GM18870 (cell line): ENCODE data around the gene BMP5.
A peak's percentile ranks its signal among the peaks of the same experiment; 100 is the strongest.
"Not testable (repeated sequence)": the region's sequence is repeated elsewhere in the genome, so short reads cannot be mapped to it uniquely, and the experiment has no call there.

Source experiments
- ATAC-seq: cut with Tn5 transposase; IDR thresholded peaks from one replicate; pipeline ENCODE4 v1.9.1; 2021; ENCODE audit warnings: moderate library complexity; ENCODE audit not compliant: unreplicated experiment

Gene BMP5

DNA sequence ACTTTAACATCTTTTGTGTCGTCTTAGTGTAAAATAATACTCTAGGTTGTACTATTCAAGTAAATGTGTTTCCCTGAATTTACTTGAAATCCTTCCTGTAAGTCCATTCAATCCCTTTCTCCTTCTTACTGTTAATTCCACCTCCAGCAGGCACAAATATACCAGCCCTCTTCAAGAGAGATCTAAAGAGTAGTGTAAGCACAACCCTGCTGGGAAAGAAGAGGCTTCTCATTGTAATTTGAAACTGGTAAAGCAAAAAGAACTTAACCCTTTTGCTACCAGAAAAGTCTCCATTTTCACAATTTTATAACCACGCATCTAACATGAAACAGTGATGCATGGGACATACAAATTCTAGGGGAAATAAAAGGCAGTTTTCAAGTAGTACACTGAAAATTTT lies at the start of gene BMP5:
BMP5 (minus strand) TSS at position 191 of the 400 bp plus-strand sequence. CDS start 725 bp downstream, outside the sequence.
- no peak for ATAC-seq

DNA sequence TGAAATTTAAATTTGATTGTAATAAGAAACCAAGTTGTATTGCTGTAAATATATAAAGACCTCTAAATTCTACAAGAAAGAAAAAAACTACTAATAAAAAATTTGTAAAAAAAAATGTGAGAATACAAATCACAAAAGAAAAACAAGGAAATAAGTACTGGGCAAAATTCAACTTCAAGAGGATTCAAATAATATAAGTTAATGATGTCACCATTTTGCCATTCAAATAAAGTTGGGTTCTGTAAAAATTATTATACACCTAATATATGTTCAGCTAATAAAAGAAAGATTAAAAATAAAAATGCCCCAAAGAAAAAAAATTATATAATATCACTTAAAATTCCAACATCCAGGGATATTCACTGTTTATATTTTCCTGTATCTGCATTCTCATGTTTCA lies 47.0 kb upstream of the BMP5 start:
- no peak for ATAC-seq

DNA sequence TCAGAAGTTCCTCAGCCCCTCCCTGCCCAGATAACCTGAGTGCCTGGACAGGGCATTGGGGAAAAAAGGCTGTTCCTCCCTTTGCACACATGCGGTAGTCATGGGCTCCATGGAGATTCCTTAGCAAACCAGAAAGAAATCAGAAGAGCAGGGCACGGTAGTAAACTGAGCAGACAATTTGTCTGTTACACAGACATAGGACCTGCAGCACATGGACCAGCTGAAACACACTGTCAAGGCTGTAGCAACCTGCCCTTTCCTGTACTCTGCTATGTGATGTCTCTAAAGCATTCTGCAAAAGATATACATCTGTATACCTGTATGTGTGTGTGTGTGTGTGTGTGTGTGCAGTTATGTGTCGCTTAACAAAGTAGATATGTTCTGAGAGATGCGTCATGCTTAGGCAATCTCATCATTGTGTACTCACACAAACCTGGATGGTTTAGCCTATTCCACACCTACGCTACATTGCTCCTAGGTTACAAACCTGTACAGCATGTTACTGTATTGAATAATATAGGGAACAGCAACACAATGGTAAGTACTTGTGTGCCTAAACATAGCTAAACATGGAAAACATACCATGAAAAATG lies 44.4 kb upstream of the BMP5 start:
- no peak for ATAC-seq

DNA sequence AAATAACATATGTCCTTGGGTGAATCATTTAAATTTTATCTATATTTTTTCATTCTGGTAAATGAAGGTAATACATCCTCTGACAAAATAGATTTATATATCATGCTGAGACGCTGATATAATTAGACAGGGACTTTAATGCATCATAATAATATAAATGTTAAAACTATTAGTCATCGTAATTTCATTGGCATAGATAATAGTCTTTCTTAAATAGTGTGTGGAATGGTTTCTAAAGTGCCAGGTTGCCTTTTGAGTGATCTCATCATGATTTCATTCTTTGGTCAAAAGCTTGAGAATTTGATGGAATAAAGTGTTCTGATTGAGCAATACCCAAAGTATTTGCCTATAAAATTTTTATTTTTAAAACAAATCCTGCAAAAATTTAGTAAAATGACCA lies 43.2 kb upstream of the BMP5 start:
- ATAC-seq = no peak

DNA sequence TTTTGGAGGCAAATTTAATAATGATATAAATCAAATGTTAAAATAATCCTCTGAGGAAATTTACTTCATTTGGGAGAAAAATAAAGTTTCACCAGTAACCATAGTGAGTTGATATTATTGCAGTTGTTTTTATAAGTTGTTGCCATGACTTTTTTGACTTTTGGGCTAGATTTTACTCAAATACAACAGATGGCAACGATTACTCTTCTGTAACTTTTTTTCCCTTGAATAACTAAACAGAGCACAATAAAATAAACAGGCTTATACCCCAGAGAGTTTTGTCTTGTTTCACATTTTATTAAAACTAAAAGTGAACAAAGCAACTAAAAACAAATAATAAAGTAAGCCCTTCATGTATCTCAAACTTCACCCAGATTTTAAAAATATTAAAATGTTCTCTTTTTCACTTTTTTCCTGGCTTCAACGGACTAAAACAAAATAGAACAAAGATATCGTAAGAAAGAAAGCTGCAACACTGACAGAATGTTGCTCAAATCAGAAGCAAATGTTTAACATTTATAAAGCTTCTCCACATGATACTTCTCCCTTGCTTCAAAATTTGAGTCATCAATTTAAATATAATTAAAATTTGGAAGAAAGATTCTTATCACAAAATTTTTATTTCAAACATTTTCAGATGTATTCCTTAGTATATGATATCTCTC lies 42.5 kb upstream of the BMP5 start:
- ATAC-seq = no peak

DNA sequence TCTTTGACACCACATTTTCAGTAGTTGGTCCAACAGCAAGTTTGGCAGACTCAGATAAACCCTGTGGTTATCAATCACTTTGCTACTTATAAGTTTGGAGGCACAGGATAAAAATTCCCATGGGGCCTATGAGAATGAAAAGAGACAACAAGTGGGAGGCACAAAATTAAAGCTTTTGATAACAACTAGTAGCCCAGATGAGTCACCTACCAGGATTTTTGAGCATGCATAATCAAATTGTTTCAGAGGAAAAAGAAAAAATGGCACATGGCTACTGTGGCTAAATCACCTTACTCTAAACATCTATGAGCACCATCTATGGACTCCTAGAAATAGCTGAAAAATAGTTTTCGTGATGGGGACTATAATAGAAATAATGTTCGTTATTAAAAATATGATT lies 40.8 kb upstream of the BMP5 start:
- ATAC-seq = no peak

DNA sequence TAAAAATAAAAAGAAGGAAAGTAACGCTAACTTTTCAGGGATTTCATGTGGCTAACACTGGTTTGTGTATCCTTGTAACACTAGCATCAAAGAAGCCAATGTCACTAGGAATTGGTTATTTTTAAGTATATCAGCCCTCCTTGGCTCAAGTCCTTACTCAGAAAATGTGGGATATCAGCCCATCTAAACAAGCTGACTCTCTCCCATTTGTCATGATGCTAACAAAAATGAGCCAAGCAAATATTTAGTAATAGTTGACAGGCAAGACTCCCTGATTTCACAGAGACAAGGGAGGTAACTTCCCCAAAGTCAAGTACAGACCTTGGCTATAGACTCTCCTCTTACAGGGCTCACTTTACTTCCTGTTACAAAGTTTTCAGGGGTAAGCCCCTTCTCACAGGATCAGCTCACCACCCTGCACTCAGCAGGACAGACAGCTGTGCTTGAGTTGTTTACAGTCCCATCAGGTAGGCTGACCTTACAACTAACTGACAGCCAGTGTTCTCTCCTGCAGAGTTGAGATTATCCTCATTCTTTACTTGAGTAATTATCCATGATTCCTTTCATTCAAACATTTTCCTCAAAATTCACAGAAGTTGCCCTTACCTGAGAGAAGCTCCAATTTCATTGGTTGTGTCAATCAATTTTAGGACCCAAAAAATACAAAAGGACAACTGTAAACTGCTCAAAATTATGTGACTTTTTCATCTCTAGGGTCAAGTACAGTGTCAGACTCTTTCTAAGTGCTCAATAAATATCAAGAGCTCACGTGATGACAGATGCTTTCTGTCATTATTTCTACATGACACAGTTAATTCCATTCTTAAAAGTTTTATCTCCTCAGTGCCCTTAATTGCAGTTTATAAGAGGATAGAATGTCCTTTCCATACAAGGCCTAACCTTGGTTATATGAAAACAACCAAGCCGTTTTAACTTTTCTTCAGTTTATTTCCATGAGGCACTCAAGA lies 38.1 kb upstream of the BMP5 start:
- peak; percentile 69 for ATAC-seq

DNA sequence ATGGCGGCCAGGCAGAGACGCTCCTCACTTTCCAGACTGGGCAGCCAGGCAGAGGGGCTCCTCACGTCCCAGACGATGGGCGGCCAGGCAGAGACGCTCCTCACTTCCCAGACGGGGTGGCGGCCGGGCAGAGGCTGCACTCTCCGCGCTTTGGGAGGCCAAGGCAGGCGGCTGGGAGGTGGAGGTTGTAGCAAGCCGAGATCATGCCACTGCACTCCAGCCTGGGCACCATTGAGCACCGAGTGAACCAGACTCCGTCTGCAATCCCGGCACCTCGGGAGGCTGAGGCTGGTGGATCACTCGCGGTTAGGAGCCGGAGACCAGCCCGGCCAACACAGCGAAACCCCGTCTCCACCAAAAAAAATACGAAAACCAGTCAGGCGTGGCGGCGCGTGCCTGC lies 35.1 kb upstream of the BMP5 start:
- ATAC-seq = not testable (repeated sequence)

DNA sequence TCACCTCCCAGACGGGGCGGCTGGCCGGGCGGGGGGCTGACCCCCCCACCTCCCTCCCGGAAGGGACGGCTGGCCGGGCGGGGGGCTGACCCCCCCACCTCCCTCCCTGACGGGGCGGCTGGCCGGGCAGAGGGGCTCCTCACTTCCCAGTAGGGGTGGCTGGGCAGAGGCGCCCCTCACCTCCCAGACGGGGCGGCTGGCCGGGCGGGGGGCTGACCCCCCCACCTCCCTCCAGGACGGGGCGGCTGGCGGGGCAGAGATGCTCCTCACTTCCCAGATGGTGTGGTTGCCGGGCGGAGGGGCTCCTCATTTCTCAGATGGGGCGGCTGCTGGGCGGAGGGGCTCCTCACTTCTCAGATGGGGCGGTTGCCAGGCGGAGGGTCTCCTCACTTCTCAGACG lies 34.5 kb upstream of the BMP5 start:
- not testable (repeated sequence) for ATAC-seq

DNA sequence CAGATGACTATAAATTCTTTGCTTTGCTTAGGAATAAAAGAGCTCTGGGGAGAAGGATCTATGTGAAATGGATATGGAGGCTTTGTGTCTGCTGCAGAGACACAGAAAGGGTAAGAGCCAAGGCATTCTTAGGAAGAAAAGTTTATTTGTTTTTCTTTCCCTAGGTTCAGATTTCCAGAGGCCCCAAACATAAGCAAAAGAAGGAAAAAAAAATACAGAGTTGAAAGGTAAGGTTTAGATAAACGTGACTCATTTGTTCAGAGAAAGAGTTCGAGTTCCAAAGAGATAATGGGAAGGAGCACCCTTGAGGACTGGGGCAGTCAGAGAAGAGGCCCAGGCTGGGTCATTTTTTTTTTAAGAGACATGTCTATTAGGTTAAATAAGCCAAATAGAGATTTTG lies 27.4 kb upstream of the BMP5 start:
- no peak for ATAC-seq

DNA sequence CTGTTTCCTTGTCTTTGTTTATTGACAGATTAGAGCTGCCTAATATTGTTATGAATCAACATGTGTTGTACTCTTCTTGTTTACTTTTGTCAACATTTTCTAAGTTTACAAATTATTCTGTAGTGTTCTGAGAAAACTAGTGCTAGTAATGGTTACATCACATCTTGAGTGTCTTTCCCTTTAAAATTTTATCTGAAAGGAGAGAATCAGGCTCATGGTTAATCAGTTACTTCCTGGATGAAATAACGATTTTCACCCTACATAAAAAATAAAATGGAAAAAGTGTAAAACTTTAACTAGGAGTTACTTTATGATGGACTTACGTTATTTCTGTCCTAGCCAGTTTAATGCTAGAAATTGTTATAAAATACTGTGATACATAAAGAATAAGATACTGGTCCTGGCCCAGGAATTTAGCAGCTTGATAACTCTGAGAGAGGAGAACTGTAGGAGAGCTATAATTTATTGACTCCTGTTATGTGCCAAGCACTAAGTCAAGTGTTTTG lies 26.4 kb upstream of the BMP5 start:
- ATAC-seq = no peak

DNA sequence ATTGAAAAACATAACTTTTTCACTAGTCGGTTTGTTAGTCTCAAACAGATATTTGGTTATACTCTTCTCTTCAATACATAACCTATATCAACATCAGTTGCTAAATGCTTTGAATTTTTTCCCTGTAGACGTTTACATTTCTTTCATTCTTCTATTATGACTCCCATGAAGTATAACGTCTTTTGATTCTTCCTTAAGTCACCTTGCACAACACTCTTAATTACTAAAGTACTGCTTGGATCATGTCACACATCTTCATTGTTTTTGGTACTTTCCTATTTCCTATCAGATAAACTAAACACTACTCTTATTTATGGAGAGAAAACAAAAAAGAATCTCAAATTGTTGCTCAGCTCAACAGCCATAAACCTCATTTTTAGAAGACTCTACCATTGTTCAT lies 23.0 kb upstream of the BMP5 start:
- ATAC-seq = no peak

DNA sequence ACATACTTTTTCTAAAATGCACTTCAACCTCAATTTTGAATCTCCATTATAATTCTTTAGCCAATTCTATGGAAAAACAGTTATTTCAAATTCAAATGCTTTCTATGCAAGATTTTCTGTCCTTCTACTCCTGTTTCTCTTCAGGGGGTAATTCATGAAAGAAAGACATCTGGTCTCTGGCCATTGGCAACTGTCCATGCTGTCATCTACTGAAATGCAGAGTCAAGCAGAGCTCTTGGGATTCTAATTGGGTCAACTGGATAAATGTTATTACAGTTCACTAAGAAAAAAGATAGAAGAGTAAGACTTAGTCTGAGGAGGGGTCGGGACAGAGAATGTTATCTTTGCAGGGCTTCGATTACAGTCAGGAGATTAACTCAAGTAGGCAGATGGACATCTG lies 22.0 kb upstream of the BMP5 start:
- no peak for ATAC-seq

DNA sequence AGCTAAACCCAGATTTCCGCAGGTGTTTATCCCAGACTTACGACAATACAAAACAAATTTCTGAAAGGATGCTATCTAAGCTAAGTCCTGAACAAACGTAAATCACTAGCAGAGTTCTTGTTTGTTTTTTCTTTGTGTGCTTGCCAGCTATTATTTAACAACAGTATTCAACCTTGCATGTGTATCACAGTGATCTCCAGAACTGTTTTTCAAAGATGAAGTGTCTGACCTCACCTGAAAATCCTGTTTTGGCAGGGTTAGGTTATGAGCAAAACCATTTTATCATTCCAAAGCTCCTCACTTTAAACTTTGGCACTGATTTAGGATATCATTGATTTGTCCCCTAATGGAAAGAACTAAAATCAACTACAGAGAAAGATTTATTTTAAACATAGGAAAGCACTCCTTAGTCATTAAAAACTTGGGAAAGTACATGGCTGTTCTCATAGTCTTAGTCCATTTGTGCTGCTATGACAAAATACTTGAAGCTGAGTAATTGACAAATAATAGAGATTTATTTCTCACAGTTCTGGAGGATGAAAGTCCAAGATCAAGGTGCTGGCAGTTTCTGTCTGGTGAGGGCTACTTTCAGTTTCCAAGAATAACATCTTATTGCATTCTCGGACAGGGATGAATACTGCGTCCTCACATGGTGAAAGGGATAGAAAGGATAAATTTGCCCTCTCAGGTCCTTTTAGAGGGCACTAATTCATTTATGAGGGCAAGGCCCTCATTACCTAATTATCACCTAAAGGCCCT lies 20.8 kb upstream of the BMP5 start:
- ATAC-seq = no peak

DNA sequence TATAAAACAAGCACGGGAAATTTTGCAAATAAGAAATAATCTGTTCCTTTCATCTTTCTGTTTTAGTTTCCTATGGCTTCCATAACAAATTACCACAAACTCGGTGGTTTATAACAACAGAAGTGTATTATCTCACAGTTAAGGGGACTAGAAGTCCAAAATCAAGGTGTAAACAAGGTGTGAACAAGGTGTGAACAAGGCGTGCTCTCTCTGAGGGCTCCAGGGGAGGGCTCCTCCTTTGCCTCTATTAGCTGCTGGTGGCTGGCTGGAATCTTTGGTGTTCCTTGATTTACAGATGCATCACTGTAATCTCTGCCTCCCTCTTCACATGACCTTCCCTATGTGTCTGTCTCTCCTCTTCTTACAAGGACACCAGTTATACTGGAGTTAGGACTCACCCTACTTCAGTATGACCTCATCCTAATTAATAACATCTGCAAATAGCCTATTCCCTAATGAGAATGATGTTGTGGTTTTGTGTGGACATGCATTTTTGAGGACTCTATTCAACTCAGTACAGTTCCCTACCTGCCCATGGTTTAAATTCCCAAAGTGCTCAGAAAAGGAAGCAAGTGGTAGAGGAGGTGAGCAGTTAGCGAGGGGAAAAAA lies 17.5 kb upstream of the BMP5 start:
- ATAC-seq = no peak

DNA sequence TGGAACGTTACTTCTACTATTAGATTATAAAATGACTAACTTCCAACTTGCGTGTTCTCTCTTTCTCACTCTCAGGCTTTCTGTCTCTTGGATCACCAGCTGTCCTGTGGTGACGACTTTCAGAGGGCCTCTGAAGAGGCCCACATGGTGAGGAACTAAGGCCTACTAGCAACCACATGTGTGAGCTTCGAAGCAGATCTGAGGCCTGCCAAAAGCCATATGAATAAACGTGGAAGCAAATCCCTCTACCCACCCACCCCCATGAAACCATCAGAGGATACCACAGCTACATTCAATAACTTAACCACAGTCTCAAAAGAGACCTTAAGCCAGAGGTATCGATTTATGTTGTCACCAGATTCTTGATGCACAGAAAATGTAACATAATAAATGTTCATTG lies 13.5 kb upstream of the BMP5 start:
- peak; percentile 77 for ATAC-seq

DNA sequence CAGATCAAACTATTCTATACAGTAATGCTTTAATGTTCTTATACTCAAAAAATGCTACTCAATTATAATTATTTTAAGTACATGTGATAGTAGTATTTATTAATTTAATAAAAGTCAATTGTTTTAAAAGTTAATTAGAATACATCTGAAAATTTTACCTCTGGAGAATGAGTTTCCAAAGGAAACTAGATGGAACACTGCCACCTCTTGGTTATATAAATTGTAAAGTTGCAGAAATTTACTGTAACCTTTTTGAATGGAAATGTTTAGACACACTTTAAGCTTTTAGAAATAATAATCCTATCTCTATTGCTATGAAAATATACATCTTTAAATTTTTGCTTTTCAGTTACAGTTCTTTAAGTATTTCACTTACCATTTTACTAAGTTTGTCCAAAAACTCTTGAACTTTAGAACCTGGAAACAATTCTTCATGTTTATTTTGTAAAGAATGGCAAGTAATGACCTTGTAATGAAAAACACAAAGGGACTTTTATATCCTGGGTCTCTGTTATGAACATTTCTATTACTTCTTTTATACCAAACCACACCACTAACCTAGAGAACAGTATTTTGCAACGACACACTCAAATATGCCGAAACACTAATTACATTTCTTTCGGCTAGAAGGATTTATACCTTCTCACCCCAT lies 10.9 kb upstream of the BMP5 start:
- ATAC-seq = no peak

DNA sequence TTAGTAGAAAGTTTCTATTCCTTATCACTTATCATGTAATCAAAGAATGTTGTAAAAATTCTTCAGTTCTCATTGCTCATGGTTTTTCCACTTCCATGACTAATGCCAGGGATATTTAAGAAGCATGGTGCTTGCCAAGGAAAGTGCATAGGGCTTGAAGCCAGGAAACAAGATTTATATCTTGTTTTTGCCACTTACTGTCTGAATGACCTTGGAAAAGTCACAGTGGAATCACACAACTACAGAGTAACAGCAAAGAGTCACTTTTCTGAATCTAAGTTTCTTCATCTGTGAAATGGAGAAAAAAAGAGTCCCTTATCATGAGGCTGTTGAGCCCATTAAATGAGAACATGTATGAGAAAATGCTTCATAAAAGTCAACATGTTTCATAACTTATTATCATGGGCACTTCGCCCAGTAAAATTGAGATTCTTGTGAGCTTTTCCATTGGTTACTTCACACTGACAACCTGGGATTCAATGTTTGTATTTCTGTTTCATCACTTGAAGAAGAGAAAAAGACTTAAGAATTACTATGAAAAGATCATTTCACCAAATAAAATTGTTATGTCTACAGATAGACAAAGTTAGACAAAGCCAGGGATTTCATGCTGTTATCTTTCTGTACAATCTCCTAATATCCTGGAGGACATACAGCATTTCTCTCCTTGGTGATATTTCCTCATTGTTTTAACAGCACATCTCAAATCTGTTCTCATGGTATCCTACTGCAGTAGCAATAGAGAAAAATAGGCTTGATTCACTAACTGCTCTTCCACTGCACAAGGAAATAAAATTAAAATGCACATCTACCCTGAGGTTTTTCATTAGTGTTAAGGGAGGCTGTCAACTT lies 7.6 kb upstream of the BMP5 start:
- ATAC-seq = no peak

DNA sequence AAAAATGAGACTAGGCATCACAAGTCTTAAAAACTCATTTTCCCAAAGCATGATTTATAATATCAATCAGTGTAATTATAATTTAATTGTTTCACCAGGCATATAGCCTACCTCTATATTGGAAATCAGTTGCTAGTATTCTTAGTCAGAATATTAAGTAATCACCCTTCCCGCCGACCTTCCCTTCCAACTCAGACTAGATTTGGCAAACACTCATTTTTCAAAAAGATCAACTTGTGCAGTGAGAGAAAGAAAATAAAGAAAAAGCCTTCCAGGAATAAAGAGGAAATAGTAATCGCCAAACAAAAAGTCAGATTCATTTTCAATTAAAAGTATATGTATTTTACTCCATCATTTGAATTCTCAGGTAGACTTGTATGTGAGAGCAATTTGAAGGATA lies 1.9 kb upstream of the BMP5 start:
- ATAC-seq = no peak
